Esophagus muscularis mucosa (tissue), 4 donors: Measurements from ENCODE around the gene FIGNL2. TPM values are rescaled to one million over a fixed set of nuclear protein-coding genes. Genes with fewer than 3 reads are reported as not detected.

Experiments
- DNase-seq: peaks from one replicate; pipeline ENCODE4 v3.0.0-alpha.2; 2017; ENCODE audit errors: extremely low spot score
- H3K27ac ChIP-seq, 4 donors: fragments of 200-600 bp; sonication (generic); replicated peaks in 1 of 4; 1 replicate in 3 of 4; 2 replicates in 1 of 4; pipeline ENCODE4 v1.5.1; 2016 to 2019; ENCODE audit warnings: mild to moderate bottlenecking in 1 of 4
- H3K27me3 ChIP-seq, 4 donors: fragments of 200-600 bp; sonication (generic); one replicate each; pipeline versions ENCODE4 v1.5.1 to v1.6.0; 2016 to 2019
- H3K36me3 ChIP-seq, 4 donors: fragments of 200-600 bp; sonication (generic); one replicate each; pipeline ENCODE4 v1.5.1; 2016 to 2019
- H3K4me1 ChIP-seq, 4 donors: fragments of 200-600 bp; sonication (generic); one replicate each; pipeline ENCODE4 v1.5.1; 2016 to 2019
- H3K4me3 ChIP-seq, 4 donors: fragments of 200-600 bp; sonication (generic); 1 replicate in 2 of 4; 2 replicates in 2 of 4; pipeline ENCODE4 v1.5.1; 2016 to 2019; ENCODE audit warnings: mild to moderate bottlenecking in 4 of 4, moderate library complexity in 1 of 4
- H3K9me3 ChIP-seq, 4 donors: fragments of 200-600 bp; sonication (generic); 1 replicate in 3 of 4; 2 replicates in 1 of 4; pipeline ENCODE4 v1.5.1; 2016 to 2019
- EP300 ChIP-seq: sonication (generic); formaldehyde crosslinking; IDR thresholded peaks from one replicate; pipeline ENCODE4 v1.6.1; 2017; ENCODE audit warnings: antibody characterized with exemption
- POLR2A ChIP-seq: fragments of 450-650 bp; IDR thresholded peaks from one replicate; pipeline ENCODE4 v1.6.1; 2017; ENCODE audit warnings: antibody characterized with exemption, moderate library complexity, mild to moderate bottlenecking, low read depth
- POLR2AphosphoS5 ChIP-seq, 2 donors: sonication (generic); formaldehyde crosslinking; IDR thresholded peaks; one replicate each; pipeline ENCODE4 v1.6.1; 2017; ENCODE audit warnings: antibody characterized with exemption in 2 of 2
- WGBS: methylation state at CpG from one replicate; pipeline ENCODE4 v1.1.5; 2018; 5-methylcytosine and 5-hydroxymethylcytosine counted together
- intact Hi-C: fragments of 100-400 bp; cut with DNase I; formaldehyde crosslinking; loops from one replicate; pipeline ENCODE4 v1.15.1; 2023
- total RNA-seq, 4 donors: library from RNA; depleted of rRNA; stranded (reverse); fragments of >200 nt; gene quantifications; one replicate each; pipeline versions ENCODE4 v1.1.0 to v1.2.1, GENCODE V29; 2016
- TF ChIP-seq, protein P1 (sequence below), 3 experiments: fragments of 200-600 bp in 2 of 3; fragments of 450-650 bp in 1 of 3; sonication (generic) in 2 of 3; IDR thresholded peaks; one replicate each; pipeline ENCODE4 v1.5.1; 2017 to 2019; ENCODE audit warnings: antibody characterized with exemption in 3 of 3, mild to moderate bottlenecking in 2 of 3, moderate library complexity in 1 of 3

FIGNL2 gene
- total RNA-seq, 4 donors from 2014 or later: 0.23 to 0.42 (median 0.36) TPM

DNA sequence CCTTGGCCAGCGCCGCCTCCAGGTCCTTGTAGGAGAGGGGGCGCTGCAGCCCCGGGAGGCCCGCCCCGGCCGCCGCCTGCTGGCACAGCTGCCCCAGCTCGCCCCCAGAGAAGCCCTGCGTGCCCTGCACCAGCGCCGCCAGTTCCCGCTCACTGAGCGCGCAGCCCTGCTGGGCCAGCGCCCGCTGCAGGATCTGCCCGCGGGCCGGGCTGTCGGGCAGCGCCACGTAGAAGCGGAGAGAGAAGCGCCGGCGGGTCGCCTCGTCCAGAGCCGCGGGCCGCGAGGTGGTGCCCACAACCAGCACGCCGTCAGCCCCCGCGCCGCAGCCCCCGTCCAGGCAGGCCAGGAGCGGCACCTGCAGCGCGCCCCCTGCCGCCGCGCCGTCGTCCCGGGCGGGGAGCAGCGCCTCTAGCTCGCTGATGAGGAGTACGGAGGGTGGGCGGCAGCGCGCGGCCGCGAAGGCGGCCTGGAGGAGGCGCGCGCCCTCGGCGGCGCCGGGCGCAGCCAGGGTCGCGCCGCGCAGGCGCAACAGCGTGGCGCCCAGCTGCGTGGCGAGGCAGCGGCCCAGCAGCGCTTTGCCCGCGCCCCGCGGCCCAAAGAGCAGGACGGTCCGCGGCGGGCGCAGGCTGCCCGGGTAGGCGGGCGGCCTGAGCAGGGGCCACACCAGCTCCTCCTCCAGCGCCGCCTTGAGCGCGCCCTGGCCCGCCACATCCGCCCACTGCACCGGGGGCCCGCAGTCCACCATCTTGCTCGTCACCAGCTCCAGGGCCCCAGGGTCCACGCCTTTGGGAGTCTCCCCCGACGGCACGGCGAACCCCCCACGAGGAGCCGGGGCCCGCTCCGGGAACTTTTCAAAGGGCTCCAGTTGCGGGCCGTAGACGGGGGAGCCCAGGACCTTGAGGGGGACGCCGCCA, 27.7 kb downstream of the FIGNL2 start:
- Histone ChIP-seq H3K27ac (peak overlapping the region; percentile 17 to 55 (median 46)), H3K4me1 (peaks cover 6 to 25% (median 20%) of the 10 kb centered on the region in 4 donors), H3K9me3 (no peaks in the 10 kb centered on the region), H3K36me3 (no peaks in the 10 kb centered on the region), H3K27me3 (peaks cover 0 to 74% (median 10%) of the 10 kb centered on the region in 4 donors), H3K4me3 (peak overlapping the region; percentile 48 to 62 (median 52))
- WGBS: 9% methylated on average over 35 of the region's 113 CpGs
- TF ChIP-seq POLR2A: no peak
- TF ChIP-seq, protein P1, sequence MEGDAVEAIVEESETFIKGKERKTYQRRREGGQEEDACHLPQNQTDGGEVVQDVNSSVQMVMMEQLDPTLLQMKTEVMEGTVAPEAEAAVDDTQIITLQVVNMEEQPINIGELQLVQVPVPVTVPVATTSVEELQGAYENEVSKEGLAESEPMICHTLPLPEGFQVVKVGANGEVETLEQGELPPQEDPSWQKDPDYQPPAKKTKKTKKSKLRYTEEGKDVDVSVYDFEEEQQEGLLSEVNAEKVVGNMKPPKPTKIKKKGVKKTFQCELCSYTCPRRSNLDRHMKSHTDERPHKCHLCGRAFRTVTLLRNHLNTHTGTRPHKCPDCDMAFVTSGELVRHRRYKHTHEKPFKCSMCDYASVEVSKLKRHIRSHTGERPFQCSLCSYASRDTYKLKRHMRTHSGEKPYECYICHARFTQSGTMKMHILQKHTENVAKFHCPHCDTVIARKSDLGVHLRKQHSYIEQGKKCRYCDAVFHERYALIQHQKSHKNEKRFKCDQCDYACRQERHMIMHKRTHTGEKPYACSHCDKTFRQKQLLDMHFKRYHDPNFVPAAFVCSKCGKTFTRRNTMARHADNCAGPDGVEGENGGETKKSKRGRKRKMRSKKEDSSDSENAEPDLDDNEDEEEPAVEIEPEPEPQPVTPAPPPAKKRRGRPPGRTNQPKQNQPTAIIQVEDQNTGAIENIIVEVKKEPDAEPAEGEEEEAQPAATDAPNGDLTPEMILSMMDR (IDR thresholded peaks at IDR 0.05): peak in 2 of 3 experiments; percentile 12 to 13
- intact Hi-C loops: loop anchor here (10.0 kb wide), 1 partner anchor 396 kb away; the partner anchor contains the start of gene SLC4A8
- DNase-seq: no peak

DNA sequence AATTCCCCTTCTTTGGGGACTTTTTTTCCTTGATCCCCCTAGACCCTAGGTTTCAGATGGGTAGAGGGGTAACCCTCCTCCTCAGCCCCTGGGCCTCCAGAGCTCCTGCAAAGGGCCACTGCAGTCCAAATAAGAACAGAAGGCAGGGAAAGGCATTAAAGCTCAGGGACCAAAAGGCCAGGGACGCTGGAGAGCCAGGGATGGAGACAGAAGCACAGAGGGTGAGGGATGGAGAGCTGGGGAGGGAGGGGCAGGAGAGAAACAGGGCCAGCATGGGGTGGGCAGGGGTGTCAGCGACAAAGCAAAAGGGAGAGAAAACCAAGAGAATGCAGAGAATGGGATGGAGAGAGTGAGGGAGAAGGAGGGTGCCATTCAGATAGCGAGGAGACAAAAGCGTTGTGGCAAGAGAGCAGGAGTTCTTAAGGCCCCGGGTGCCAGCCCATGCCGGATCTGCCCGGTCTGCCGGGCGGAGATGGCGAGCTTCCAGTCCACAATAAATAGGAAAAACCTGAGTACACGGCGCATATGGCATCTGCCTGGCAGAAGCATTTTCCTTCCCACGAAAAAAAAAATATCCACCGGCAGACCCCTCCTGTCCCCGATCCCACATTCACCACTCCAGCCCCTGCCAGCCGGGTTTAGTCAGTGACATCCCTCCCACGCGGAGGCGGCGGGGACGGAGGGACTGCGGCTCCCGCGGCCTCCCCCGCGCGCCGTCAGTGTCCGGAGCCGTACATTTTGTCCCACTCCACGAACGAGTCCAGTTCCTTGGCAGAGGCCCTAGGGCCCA, 28.6 kb downstream of the FIGNL2 start:
- Histone ChIP-seq H3K27me3 (peaks cover 0 to 83% (median 10%) of the 10 kb centered on the region in 4 donors), H3K4me1 (peaks cover 11 to 31% (median 24%) of the 10 kb centered on the region in 4 donors), H3K36me3 (no peaks in the 10 kb centered on the region), H3K9me3 (no peaks in the 10 kb centered on the region), H3K27ac (peak overlapping the region in 2 of 4 donors; percentile 27 to 33), H3K4me3 (peak overlapping the region; percentile 48 to 62 (median 52))
- no peak for DNase-seq
- intact Hi-C loops: loop anchor here (10.0 kb wide), 1 partner anchor 395 kb away; the partner anchor contains the start of gene SLC4A8
- no peak for TF ChIP-seq POLR2A
- TF ChIP-seq EP300: no peak
- TF ChIP-seq POLR2AphosphoS5 (IDR thresholded peaks at IDR 0.05): no peak
- TF ChIP-seq, protein P1 (IDR thresholded peaks at IDR 0.05): no peak
- 33% methylated on average over 16 of the region's 32 CpGs for WGBS

DNA sequence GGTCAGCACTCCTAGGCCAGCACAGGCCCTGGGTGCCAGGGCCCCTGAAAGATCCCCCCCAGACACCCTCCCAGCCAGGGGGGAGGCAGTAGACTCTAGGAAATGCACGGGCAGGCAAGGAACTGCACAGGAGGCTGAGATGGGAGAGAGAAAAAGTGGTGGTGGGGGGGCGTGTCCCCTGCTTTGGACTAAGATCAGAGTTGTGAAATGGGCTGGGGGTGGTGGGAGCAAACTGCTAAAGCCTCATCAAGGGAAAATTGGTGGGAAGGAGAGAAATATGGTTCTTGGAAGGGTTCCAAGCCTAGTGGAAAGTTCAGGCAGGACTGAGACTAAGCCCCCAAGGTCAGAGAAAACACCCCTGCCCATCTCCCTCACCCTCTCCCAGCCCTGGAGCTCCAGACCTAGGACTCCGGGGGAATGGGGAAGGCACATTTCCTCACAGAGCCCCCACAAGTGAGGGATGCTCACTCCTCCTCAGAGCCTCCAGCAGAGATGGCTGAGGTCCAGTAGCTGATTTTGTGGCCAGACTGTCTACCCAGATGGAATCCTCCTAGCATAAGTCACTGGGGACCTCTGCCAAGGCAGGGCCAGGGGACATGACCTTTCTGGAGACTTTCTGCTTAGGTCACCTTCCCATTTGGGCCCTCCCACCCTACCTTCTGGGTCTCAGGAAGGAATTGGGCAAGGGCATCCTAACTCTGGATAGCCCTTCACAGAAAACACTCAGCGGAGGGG, 29.8 kb downstream of the FIGNL2 start:
- no peak overlapping the region for H3K27ac ChIP-seq
- H3K27me3 ChIP-seq: peaks cover 0 to 92% (median 14%) of the 10 kb centered on the region in 4 donors
- peaks cover 14 to 43% (median 34%) of the 10 kb centered on the region in 4 donors for H3K4me1 ChIP-seq
- DNase-seq: no peak
- H3K36me3 ChIP-seq: no peaks in the 10 kb centered on the region
- TF ChIP-seq EP300: no peak
- no peak for TF ChIP-seq POLR2AphosphoS5 (IDR thresholded peaks at IDR 0.05)
- TF ChIP-seq, protein P1 (IDR thresholded peaks at IDR 0.05): no peak
- TF ChIP-seq POLR2A: no peak
- H3K4me3 ChIP-seq: no peak overlapping the region
- intact Hi-C loops: no loop called here
- no peaks in the 10 kb centered on the region for H3K9me3 ChIP-seq
- 77% methylated on average over 4 of the region's 4 CpGs for WGBS

DNA sequence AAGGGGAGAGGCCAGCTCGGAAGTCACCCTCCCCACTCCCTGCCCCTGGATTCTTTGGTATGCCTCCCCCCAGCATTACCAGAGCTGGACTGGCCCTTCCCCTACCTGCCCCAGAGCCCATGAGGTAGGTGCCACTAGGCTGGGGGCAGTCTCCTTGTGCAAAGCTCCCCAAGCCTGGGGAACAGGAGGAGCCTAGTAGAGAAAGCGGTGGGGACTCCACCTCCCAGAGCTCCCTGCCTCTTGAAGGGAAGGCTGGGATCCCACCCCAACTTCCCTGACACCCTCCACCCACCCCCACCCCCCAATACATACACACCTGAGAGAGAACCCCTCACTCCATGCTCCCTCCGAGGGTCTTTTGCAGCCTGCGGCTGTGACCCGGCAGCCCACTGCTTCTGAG, 30.4 kb downstream of the FIGNL2 start:
- no peaks in the 10 kb centered on the region for H3K36me3 ChIP-seq
- TF ChIP-seq EP300 (no peak), POLR2AphosphoS5 (IDR thresholded peaks at IDR 0.05) (no peak), POLR2A (no peak)
- H3K4me1 ChIP-seq: peaks cover 14 to 43% (median 35%) of the 10 kb centered on the region in 4 donors
- WGBS: 75% methylated on average over 1 of the region's 5 CpGs
- H3K9me3 ChIP-seq: no peaks in the 10 kb centered on the region
- no peak overlapping the region for H3K27ac ChIP-seq
- no peak overlapping the region for H3K4me3 ChIP-seq
- DNase-seq: no peak
- H3K27me3 ChIP-seq: peaks cover 0 to 90% (median 14%) of the 10 kb centered on the region in 4 donors
- intact Hi-C loops: no loop called here
